Suppressor macrophage treated with lipopolysaccharide for 1 hour (primary cell): Measurements from ENCODE around the gene N4BP2L2.
"Not testable (repeated sequence)": the region's sequence is repeated elsewhere in the genome, so short reads cannot be mapped to it uniquely, and the experiment has no call there.

Experiments
- DNase-seq, 3 donors: peaks; one replicate each; pipeline ENCODE4 v3.0.0-alpha.2; 2020 to 2022

The N4BP2L2 gene

DNA sequence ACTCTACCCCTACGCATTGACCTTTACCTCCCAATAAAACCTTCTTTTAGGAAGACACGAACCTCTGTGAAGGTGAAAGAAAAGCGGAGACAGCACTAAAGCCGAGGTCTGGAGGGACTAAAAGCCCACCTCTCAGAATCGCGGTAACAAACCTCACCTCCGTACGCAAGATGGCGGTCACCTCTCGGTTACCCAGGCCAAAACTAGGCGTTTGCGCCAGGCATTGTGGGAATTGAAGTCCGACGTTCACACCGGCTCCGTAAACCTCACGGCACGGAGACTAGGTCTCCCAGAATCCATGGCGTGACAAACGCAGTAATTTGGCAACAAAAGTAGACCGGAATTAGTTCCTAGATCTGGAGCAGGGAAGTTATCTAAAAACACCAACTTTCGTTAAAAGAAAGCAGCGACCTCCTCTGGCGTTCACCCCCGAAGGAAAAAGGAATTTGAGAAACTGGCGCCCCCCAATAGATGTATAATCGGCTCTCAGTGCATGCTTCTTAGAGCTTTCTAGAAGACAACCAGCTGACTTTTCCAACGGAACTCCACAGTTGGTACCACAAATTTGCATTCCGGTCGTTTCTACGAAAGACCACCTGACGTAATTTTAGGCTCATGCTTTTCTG is at the start of gene N4BP2L2:
Gene N4BP2L2 (minus strand): TSS at position 175 of the 626 bp plus-strand sequence. CDS start 1,768 bp downstream, outside the sequence.
- peak; percentile 95 to 98 (median 98) for DNase-seq

DNA sequence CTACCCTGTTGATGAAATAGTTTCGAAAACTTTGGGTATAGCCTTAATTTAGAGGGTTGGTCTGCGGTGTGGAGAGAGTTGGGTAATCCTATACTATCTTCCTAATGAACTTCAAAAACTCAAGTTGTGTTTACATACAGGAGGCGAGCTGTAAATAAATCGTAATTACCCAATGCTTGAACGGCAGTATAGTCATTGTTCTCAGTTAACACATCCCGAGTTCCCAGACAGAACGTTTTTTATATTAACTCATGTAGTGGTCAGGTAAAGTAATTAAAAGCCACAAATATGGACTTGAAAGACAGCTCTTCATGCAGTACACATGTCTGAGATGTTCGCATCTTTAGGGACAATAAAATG is 49.2 kb upstream of the N4BP2L2 start:
- peak in 1 of 3 donors; percentile 12 for DNase-seq

- peak; percentile 69 to 88 (median 69) for DNase-seq
These were observed 48.6 kb upstream of the N4BP2L2 start for GRCh38 chr13:32587011-32587810.

DNA sequence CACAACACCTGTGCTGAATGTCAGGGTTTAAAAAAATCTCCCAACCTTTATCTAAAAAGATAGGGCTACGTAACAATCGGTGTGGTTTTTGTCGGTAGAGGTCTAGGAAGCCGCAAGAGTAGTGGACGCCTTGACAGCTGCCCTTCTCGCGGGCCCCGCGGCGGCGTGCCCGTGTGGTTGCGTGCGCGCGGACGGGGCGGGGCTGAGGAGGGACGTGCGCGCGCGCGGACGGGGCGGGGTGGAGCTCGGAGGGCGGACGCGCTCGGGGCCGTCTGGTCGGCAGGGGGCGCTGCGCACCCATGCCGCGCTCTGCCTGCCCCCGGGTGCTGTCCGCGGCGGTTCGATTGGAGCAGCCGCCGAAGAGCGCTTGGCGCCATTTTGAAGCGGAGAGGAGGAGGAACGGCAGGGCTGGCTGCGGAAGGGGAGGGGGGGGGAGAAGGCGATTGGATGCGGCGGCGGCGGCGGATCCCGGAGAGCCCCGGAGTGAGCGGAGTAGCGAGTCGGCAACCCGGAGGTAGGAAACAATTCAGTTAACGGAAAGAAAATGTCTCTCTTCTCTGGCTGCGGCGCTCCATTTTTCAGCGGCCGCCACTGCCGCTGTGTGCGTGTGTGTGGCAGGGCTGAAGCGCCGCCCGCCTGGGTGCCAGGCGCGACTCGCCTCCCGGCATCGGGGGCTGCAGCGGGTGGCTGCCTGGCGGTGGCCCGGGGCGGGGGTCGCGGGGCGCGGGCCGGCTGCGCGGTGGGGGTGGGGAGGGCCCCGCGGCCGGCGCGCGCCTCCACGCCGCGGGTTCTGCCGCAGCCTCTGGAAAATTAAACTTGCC is 47.7 kb upstream of the N4BP2L2 start, which contains the start of gene PDS5B:
Gene PDS5B (plus strand): TSS at position 373 of the 821 bp plus-strand sequence. CDS start 62,321 bp downstream, outside the sequence.
- DNase-seq = peak; percentile 97 to 99 (median 98)

DNA sequence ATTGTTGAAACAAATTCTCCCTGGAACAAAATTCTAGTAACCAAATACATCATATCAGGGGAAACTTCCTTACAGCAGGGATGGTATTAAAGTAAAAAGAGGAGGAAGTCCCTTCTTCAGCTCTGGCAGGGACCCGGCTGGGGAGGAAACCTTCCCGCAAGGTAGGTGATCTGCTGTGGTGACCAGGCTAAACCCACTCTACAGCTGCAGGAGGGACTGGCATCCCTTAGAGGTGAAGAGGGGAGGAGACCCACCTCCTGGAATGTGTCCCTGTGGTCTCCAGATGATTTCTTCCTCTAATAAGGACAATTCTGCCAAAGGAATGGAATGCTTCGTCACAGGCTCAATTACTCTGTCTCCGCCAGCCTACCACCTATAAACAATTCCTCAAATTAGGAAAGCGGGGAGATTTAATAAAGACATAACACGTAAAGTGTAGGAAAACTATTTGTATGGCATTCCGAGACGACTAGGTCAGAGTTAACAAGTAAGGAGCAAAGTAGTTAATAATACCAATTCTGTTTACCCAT is 47.0 kb upstream of the N4BP2L2 start:
- DNase-seq = peak in 2 of 3 donors; percentile 10 to 18

GRCh38 chr13:32582991-32583390 is 44.4 kb upstream of the N4BP2L2 start:
- DNase-seq = no peak

DNA sequence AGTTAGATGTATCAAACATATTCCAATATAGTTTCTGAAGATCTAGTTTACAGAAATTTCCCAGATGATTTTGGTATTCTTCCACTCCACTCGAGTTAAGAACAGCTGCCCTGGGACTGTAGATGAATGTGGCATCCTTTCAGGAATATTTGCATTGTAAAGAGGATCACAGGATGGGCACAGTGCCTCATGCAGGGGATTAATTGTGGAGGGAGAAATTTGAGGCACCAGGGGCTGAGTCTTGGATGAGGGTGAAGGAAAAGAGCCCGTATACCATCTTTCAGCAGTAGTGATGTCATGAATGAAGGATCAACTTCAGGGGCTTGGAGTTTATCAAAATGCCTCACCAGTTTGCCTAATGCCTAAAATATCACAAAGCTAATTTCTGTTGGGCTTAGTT is 43.7 kb upstream of the N4BP2L2 start:
- no peak for DNase-seq

DNA sequence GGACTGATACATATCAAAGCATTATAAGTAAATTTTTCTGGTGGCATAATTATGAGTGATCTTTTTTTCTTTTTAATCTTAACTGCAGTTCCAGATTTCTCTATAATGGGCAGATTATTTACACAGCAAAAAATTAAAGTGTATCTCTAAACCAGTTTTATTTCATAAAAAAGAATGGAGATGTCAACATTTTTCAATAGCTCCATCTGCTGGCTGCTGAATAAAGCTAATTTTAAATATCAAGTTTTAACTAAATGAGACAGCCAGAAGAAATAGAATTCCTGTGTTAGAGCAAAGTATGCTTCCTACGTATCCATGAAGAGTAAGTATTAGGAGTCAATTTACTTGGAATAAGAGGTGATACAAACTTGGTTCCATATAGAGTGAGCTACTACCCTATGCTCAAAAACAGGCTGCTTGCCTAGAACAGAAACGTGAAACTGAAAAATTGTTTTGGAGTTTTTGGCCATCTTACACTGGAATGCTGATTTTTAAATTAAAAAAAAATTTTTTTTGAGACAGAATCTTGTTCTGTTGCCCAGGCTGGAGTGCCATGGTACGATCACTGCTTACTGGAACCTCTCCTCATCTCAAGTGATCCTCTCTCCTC is 42.7 kb upstream of the N4BP2L2 start:
- peak; percentile 39 to 71 (median 59) for DNase-seq

GRCh38 chr13:32577032-32577431 is 38.4 kb upstream of the N4BP2L2 start:
- no peak for DNase-seq

DNA sequence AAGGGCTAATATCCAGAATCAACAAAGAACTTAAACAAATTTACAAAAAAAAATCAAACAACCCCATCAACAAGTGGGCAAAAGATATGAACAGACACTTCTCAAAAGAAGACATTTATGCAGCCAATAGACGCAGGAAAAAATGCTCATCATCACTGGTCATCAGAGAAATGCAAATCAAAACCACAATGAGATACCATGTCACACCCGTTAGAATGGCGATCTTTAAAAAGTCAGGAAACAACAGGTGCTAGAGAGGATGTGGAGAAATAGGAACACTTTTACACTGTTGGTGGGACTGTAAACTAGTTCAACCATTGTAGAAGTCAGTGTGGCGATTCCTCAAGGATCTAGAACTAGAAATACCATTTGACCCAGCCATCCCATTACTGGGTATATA is 37.1 kb upstream of the N4BP2L2 start:
- DNase-seq = not testable (repeated sequence)

- not testable (repeated sequence) for DNase-seq
These were observed 22.2 kb upstream of the N4BP2L2 start for GRCh38 chr13:32560842-32561241.

DNA sequence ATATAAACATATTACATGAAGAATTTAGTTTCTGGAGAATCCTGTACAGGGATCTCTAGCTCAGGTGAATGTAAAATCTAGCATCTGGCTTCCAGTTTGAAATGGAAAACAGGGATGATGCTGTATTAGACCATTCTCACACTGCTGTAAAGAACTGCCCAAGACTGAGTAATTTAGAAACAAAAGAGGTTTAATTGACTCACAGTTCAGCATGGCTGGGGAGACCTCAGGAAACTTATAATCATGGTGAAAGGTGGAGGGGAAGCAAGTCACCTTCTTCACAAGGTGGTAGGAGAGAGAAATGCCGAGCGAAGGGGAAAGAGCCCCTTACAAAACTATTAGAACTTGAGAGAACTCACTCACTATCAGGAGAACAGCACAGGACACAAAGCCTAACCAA is 17.0 kb upstream of the N4BP2L2 start:
- no peak for DNase-seq

- no peak for DNase-seq
These were observed 15.1 kb upstream of the N4BP2L2 start for GRCh38 chr13:32553720-32554119.

- peak; percentile 8 to 39 (median 28) for DNase-seq
These were observed 11.2 kb upstream of the N4BP2L2 start for GRCh38 chr13:32549788-32550187.

- peak; percentile 65 to 81 (median 74) for DNase-seq
These were observed 10.2 kb upstream of the N4BP2L2 start for GRCh38 chr13:32548837-32549236.

DNA sequence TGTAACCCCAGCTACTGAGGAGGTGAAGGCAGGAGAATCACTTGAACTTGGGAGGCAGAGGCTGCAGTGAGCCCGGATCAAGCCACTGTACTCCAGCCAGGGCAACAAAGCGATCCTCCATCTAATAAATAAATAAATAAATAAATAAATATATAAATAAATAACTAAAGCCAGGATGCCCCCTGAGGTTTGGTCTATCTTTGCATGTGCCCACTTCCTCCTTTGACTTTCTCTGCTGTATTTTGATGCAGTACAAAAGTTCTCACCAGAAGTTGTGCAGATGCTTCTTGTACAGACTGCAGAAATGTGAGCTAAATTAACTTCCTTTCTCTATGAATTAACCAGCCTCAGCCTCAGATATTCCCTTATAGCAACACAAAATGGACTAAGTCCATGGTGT is 6.5 kb upstream of the N4BP2L2 start:
- no peak for DNase-seq

DNA sequence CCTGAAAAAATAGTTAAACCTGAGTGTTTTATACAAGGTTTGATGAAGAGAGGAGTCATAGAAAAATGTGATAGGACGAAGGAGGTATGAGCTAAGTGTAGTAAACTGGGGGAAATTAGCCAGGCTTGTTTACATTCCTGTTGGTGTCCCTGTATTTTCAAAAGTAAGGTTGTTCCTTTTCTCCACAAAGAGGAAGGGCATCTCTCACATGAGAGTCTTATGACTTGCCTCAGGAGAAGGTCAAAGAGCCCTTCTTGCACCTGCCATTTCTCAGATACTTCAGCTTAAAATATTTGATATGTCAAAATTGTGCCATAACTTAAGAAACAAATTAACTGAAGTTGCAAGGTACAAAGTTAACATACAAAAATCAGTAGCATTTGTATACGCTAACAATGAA is 3.6 kb upstream of the N4BP2L2 start:
- DNase-seq = peak; percentile 24 to 31 (median 28)

DNA sequence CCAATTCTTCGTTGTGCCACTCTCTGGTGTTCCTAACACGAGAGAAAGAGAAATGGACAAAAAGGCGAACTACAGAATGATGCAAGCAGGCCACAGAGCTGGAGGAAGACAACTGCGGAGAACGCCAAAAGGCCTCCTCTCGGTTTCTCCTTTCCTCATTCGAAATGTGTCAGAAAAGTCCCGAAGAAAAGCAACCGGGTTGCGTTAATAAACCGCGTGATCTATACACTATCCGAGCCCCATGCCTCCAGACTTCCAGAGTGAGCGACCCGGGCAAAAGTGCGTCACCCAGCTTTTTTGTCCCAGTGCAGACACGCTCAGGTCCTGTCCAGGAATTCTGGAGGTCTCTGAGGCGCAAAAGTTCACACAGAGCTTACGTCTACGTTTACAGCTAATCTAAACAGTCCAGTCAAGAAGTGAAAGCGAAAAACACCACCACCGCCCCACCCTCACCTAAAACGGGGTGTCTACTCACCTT is 413 bp downstream of the N4BP2L2 start:
- peak; percentile 89 to 94 (median 90) for DNase-seq

DNA sequence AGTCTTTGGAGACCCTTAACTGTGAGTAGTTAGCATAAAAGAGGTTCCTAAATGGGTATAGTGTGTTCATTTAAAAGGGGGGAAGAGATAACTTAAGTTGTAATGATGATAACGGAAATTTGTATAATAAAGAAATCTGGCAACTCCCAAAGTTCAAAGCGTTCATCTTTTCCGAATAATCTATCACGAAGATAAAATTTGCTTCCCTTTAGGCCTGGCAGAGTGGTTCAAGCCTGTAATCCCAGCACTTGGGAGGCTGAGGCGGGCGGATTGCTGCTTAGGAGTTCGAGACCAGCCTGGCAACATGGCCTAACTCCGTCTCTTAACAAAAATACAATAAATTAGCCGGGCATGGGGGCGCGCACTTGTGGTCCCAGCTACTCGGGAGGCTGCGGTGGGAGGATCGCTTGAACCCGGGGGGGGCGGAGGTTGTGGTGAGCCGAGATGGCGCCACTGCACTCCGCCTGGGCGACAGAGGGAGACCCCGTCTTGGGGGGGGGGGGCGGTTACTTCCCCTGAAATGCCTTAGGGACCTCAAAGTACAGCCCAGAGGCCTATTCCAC is 934 bp downstream of the N4BP2L2 start:
- DNase-seq = no peak

DNA sequence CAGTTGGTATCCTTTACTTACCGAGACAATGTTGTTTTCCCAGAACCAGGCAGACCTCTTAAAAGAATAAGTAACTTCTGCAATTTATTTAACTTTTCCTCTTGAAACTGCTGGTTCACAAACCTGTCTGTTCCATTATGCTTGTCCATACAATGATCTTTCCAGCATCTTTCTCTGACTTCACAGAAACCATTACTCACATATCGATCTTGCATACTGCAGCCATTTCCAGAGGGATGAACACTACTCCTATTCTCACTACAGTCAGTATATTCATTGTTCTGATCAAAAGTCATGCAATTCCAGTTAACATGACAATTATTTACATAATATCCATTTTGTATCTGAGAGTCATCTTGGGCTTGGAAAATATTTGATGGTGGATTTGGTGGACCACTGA is 2.8 kb downstream of the N4BP2L2 start:
- DNase-seq = peak in 1 of 3 donors; percentile 18

- DNase-seq = no peak
These were observed 3.5 kb downstream of the N4BP2L2 start for GRCh38 chr13:32535115-32535514.

- peak; percentile 25 to 64 (median 27) for DNase-seq
These were observed 7.7 kb downstream of the N4BP2L2 start for GRCh38 chr13:32530841-32531253.
